Epithelial cell of esophagus (primary cell): ENCODE results near the gene TGM1.

Experiments
- DNase-seq: peaks from one replicate; pipeline ENCODE4 v3.0.0; 2010; ENCODE audit warnings: low read depth
- H3K4me3 ChIP-seq: 2 replicates; pipeline ENCODE4 v1.5.1; 2011; ENCODE audit warnings: mild to moderate bottlenecking, low read length, control low read depth
- CTCF ChIP-seq: IDR thresholded peaks from 2 replicates; pipeline ENCODE4 v1.5.1; 2011; ENCODE audit warnings: low read depth, mild to moderate bottlenecking, low read length, control low read depth, inconsistent platforms; ENCODE audit not compliant: insufficient read depth; ENCODE audit errors: missing control alignments

TGM1 gene

GRCh38 chr14:24298892-24299254 lies 35.9 kb upstream of the TGM1 start:
- H3K4me3 ChIP-seq, result peak overlapping the region; percentile 79
- DNase-seq, result peak; percentile 95
- TF ChIP-seq CTCF, result peak; percentile 4

- DNase-seq, result peak; percentile 76
- peak; percentile 81 for TF ChIP-seq CTCF
- no peak overlapping the region for H3K4me3 ChIP-seq
Observed at GRCh38 chr14:24297190-24297964, 34.4 kb upstream of the TGM1 start.

GRCh38 chr14:24296341-24297157 lies 33.6 kb upstream of the TGM1 start:
- TF ChIP-seq CTCF, result peak; percentile 88
- H3K4me3 ChIP-seq, result no peak overlapping the region
- DNase-seq, result peak; percentile 95

DNA sequence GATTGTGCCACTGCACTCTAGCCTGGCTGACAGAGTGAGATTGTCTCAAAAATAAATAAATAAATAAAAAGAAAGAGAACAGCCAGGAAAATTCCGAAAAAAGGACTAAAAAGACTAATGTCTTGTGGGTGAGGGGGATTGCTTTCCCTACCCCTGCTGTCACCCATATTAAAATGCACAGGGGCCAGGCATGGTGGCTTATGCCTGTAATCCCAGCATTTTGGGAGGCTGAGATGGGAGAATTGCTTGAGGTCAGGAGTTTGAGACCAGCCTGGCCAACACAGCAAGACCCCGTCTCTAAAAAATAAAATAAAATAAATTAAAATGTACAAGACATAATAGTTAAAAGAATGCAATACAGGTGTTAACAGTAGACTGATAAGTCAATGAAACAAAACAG lies 30.5 kb upstream of the TGM1 start:
- no peak overlapping the region for H3K4me3 ChIP-seq
- TF ChIP-seq CTCF, result no peak
- no peak for DNase-seq

DNA sequence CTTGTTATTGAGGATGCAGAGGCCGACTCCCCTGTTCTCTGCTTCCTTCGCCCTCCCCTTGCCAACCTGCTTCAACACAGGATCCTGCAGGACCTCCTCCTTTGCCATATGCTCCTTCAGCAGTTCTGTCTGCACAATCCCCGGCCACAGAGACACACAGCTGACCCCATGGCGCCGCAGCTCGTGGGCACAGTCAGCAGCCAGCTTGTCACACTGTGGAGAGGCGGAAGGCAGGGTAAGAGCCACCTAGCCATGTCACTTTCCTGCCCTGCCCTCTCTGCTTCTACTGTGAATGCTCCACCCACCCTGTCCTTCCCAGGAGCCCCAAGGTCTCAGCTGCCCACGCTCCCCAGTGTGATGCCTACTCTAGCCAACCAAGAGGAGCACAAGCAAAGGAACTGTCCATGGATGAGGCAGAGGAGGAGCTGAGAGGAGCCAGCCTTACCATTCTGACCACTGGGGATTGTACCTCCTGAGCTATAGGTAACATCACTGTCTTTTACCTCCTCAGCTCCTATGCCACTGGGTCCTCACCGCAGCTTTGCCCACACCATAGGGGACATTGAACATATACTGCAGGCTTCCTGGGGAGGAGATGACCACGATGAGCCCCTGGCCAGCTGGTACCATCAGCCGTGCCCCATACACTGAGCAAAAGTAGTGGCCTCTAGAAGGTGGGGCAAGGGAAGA lies 29.3 kb upstream of the TGM1 start:
- H3K4me3 ChIP-seq, result no peak overlapping the region

More for the DNA sequence above, 29.3 kb upstream of the TGM1 start:
- TF ChIP-seq CTCF, result no peak
- DNase-seq, result no peak
